ENCODE results near the gene SYCE3.

SYCE3 gene

GRCh38 chr22:50504369-50505211 is 58.1 kb downstream of the SYCE3 start:
- Histone ChIP-seq H3K9me3 (ENCODE audit: low read length) (no peaks in the 10 kb centered on the region), H3K4me1 (ENCODE audit: insufficient read depth, low read length) (peaks cover 21% of the 10 kb centered on the region), H2AFZ (ENCODE audit: low read depth, low read length) (no peak overlapping the region), H3K36me3 (ENCODE audit: insufficient read depth, low read length) (peaks cover 31% of the 10 kb centered on the region), H3K27me3 (ENCODE audit: insufficient read depth, low read length) (no peaks in the 10 kb centered on the region), H3K4me3 (ENCODE audit: low read length) (no peak overlapping the region)

- peaks cover 31% of the 10 kb centered on the region for H3K36me3 ChIP-seq (ENCODE audit: insufficient read depth, low read length)
- H2AFZ ChIP-seq (ENCODE audit: low read depth, low read length), result no peak overlapping the region
- H3K4me1 ChIP-seq (ENCODE audit: insufficient read depth, low read length), result peaks cover 11% of the 10 kb centered on the region
- H3K4me3 ChIP-seq (ENCODE audit: low read length), result no peak overlapping the region
- no peaks in the 10 kb centered on the region for H3K27me3 ChIP-seq (ENCODE audit: insufficient read depth, low read length)
- no peaks in the 10 kb centered on the region for H3K9me3 ChIP-seq (ENCODE audit: low read length)
Observed at GRCh38 chr22:50503475-50504145, 59.1 kb downstream of the SYCE3 start.

GRCh38 chr22:50502628-50503474 is 59.9 kb downstream of the SYCE3 start:
- no peaks in the 10 kb centered on the region for H3K27me3 ChIP-seq (ENCODE audit: insufficient read depth, low read length)
- H3K4me3 ChIP-seq (ENCODE audit: low read length), result no peak overlapping the region
- peaks cover 9% of the 10 kb centered on the region for H3K4me1 ChIP-seq (ENCODE audit: insufficient read depth, low read length)
- no peak overlapping the region for H2AFZ ChIP-seq (ENCODE audit: low read depth, low read length)
- peaks cover 31% of the 10 kb centered on the region for H3K36me3 ChIP-seq (ENCODE audit: insufficient read depth, low read length)
- no peaks in the 10 kb centered on the region for H3K9me3 ChIP-seq (ENCODE audit: low read length)

- H2AFZ ChIP-seq (ENCODE audit: low read depth, low read length), result no peak overlapping the region
- H3K27me3 ChIP-seq (ENCODE audit: insufficient read depth, low read length), result no peaks in the 10 kb centered on the region
- peaks cover 31% of the 10 kb centered on the region for H3K36me3 ChIP-seq (ENCODE audit: insufficient read depth, low read length)
- peaks cover 9% of the 10 kb centered on the region for H3K4me1 ChIP-seq (ENCODE audit: insufficient read depth, low read length)
- no peak overlapping the region for H3K4me3 ChIP-seq (ENCODE audit: low read length)
- no peaks in the 10 kb centered on the region for H3K9me3 ChIP-seq (ENCODE audit: low read length)
Observed at GRCh38 chr22:50502096-50502495, 60.6 kb downstream of the SYCE3 start.
